Heart left ventricle (tissue), 16 donors: ENCODE measurements around the gene CACNA1G. TPM values are rescaled to one million over a fixed set of nuclear protein-coding genes. Genes with fewer than 3 reads are reported as not detected.

ENCODE experiments used
- ATAC-seq, 4 donors: fragments of 200-7000 bp; cut with Tn5 transposase; one replicate each; pipeline ENCODE4 v1.9.1; 2020 to 2022; ENCODE audit warnings: moderate library complexity in 4 of 4, mild to moderate bottlenecking in 3 of 4, moderate number of reproducible peaks in 1 of 4
- DNase-seq, 5 donors: peaks; one replicate each; pipeline ENCODE4 v3.0.0-alpha.2; 2020
- H3K27ac ChIP-seq, 12 donors: fragments of 200-600 bp; sonication (generic) in 4 of 12; one replicate each; pipeline versions ENCODE4 v1.5.0 to v1.8.0; 2016 to 2022; ENCODE audit warnings: mild to moderate bottlenecking in 2 of 12
- H3K27me3 ChIP-seq, 9 donors: fragments of 200-600 bp; sonication (generic) in 2 of 9; one replicate each; pipeline versions ENCODE4 v1.5.1 to v1.8.0; 2016 to 2022; ENCODE audit warnings: mild to moderate bottlenecking in 3 of 9
- H3K36me3 ChIP-seq, 9 donors: fragments of 200-600 bp; sonication (generic) in 2 of 9; one replicate each; pipeline versions ENCODE4 v1.5.0 to v1.8.0; 2018 to 2022; ENCODE audit warnings: mild to moderate bottlenecking in 2 of 9
- H3K4me1 ChIP-seq, 12 donors: fragments of 200-600 bp; sonication (generic) in 4 of 12; one replicate each; pipeline versions ENCODE4 v1.5.0 to v1.8.0; 2016 to 2022; ENCODE audit warnings: mild to moderate bottlenecking in 3 of 12
- H3K4me3 ChIP-seq, 12 donors: fragments of 200-600 bp; sonication (generic) in 4 of 12; one replicate each; pipeline versions ENCODE4 v1.5.0 to v1.8.0; 2017 to 2022; ENCODE audit warnings: mild to moderate bottlenecking in 9 of 12, moderate library complexity in 4 of 12
- H3K9me3 ChIP-seq, 12 donors: fragments of 200-600 bp; sonication (generic) in 4 of 12; one replicate each; pipeline versions ENCODE4 v1.5.0 to v1.8.0; 2016 to 2022; ENCODE audit warnings: mild to moderate bottlenecking in 1 of 12
- POLR2A ChIP-seq, 2 donors: fragments of 450-650 bp; IDR thresholded peaks; one replicate each; pipeline ENCODE4 v1.6.1; 2017; ENCODE audit warnings: antibody characterized with exemption in 2 of 2, mild to moderate bottlenecking in 2 of 2, moderate library complexity in 2 of 2
- WGBS, 4 donors: extraction: QIAGEN DNeasy Blood & Tissue Kit in 2 of 4; methylation state at CpG; one replicate each; pipeline versions ENCODE4 v1.1.5 to v1.1.7; 2013 to 2018; 5-methylcytosine and 5-hydroxymethylcytosine counted together
- intact Hi-C, 10 donors: fragments of 100-400 bp; cut with DNase I; formaldehyde crosslinking; loops; one replicate each; pipeline versions ENCODE4 v1.11.1 to v1.14.2; 2022
- polyA plus RNA-seq, 2 donors: library from polyadenylated mRNA; stranded (reverse); fragments of 200-250 nt; gene quantifications; one replicate each; pipeline ENCODE4 v1.2.3, GENCODE V29; 2013
- total RNA-seq, 9 donors: library from RNA; depleted of rRNA in 2 of 9; stranded (reverse); fragments of >200 nt in 2 of 9; fragmentation: NEBNext Ultra II Directional in 3 of 9; extraction: Animal tissue kit (Norgen Biotek cat#: 25700) in 3 of 9; gene quantifications; one replicate each; pipeline versions ENCODE4 v1.1.0 to v1.2.4, GENCODE V29; 2016 to 2023
- TF ChIP-seq, protein P1 (sequence below), 12 donors: fragments of 200-600 bp; sonication (generic) in 4 of 12; IDR thresholded peaks; one replicate each; pipeline versions ENCODE4 v1.5.0 to v1.8.0; 2018 to 2022; ENCODE audit warnings: antibody characterized with exemption in 12 of 12, mild to moderate bottlenecking in 5 of 12
- donor health status: ischemic (EF 13 %, LVEDD 7.1; RV severe dilation, severe dysfunction).
- donor health status: healthy with polysubstance abuse.
- donor health status: DM: no; HTN: yes; CAD: no.
- donor health status: DM: no; HTN: no; CAD: no.
- donor health status: ischemic (EF 25% LVEDD 6.9; RV normal size, moderate dysfunction).
- donor health status: ischemic (EF 25% LVEDD 5.7; RV mildly dilated, moderate dysfunction).
- donor health status: healthy.
- donor health status: DM: yes; HTN: yes; CAD: no.
- donor health status: ischemic (EF 35%, LVEDD 5.7; RV mildly dilated, moderate dysfunction).
- donor health status: nonischemic (EF 11% LVEDD 7.7; RV severe dilation, severe dysfunction).
- donor health status: DM: yes; HTN: yes; CAD: no.
- donor health status: PGD.
- donor health status: ischemic (EF 29% LVEDD 5.4; RV normal size, mild dysfunction).
- donor health status: nonischemic (EF 23%, LVEDD 6.1; RV moderate dilation, normal function).

The CACNA1G gene
- total and polyA plus RNA-seq, 11 donors, result 0.02 to 0.48 (median 0.13) TPM; not detected in 1

DNA sequence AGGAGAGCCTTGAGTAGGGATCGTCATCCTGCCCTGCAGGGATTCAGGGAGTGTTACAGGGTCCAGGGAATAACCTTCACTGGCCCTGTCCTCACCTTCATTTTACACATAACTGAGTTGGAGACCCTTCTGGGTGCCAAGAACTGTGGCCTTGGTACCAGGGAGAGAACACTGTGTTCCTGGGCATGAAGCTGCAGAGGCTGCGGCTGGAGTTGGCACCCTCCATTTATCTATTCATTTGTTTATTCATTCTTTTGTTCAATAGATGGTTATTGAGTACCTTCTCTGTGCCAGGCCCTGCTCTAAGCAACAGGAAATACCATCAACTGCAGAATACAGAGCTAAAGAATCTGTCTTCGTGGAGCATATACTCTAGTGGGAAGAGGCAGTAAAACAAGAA, 80.8 kb downstream of the CACNA1G start:
- TF ChIP-seq POLR2A (IDR thresholded peaks at IDR 0.05), result no peak
- TF ChIP-seq, protein P1, sequence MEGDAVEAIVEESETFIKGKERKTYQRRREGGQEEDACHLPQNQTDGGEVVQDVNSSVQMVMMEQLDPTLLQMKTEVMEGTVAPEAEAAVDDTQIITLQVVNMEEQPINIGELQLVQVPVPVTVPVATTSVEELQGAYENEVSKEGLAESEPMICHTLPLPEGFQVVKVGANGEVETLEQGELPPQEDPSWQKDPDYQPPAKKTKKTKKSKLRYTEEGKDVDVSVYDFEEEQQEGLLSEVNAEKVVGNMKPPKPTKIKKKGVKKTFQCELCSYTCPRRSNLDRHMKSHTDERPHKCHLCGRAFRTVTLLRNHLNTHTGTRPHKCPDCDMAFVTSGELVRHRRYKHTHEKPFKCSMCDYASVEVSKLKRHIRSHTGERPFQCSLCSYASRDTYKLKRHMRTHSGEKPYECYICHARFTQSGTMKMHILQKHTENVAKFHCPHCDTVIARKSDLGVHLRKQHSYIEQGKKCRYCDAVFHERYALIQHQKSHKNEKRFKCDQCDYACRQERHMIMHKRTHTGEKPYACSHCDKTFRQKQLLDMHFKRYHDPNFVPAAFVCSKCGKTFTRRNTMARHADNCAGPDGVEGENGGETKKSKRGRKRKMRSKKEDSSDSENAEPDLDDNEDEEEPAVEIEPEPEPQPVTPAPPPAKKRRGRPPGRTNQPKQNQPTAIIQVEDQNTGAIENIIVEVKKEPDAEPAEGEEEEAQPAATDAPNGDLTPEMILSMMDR (IDR thresholded peaks at IDR 0.05), result no peak
- intact Hi-C loops, result no loop called here
- WGBS, 4 donors, result 69 to 89% (median 76%) methylated on average over 3 of the region's 3 CpGs

GRCh38 chr17:50642071-50642721, 81.7 kb downstream of the CACNA1G start:
- no peak for DNase-seq
- ATAC-seq, result no peak
- WGBS, 4 donors, result 87 to 95% (median 92%) methylated on average over 14 to 15 of the region's 15 CpGs
- intact Hi-C loops, result no loop called here
- Histone ChIP-seq H3K27ac (no peak overlapping the region), H3K27me3 (no peaks in the 10 kb centered on the region), H3K9me3 (no peaks in the 10 kb centered on the region), H3K4me3 (no peak overlapping the region), H3K36me3 (no peaks in the 10 kb centered on the region), H3K4me1 (peaks cover 0 to 45% (median 17%) of the 10 kb centered on the region in 12 donors)
- no peak for TF ChIP-seq POLR2A (IDR thresholded peaks at IDR 0.05)
- TF ChIP-seq, protein P1 (IDR thresholded peaks at IDR 0.05), result no peak

More for the DNA sequence above, 80.8 kb downstream of the CACNA1G start:
- H3K9me3 ChIP-seq, result no peaks in the 10 kb centered on the region
- H3K27me3 ChIP-seq, result peaks cover 0 to 6% (median 0%) of the 10 kb centered on the region in 9 donors
- no peak overlapping the region for H3K4me3 ChIP-seq
- H3K36me3 ChIP-seq, result no peaks in the 10 kb centered on the region
- no peak for DNase-seq
- H3K27ac ChIP-seq, result peak overlapping the region in 1 of 12 donors; percentile 77
- H3K4me1 ChIP-seq, result peaks cover 0 to 45% (median 17%) of the 10 kb centered on the region in 12 donors
- ATAC-seq, result no peak

- Histone ChIP-seq H3K27ac (no peak overlapping the region), H3K4me1 (peaks cover 0 to 39% (median 17%) of the 10 kb centered on the region in 12 donors), H3K27me3 (no peaks in the 10 kb centered on the region), H3K4me3 (no peak overlapping the region), H3K36me3 (no peaks in the 10 kb centered on the region), H3K9me3 (no peaks in the 10 kb centered on the region)
- DNase-seq, result no peak
- TF ChIP-seq POLR2A (IDR thresholded peaks at IDR 0.05), result no peak
- TF ChIP-seq, protein P1 (IDR thresholded peaks at IDR 0.05), result no peak
- intact Hi-C loops, result no loop called here
- 90 to 96% (median 92%) methylated on average over 8 to 10 of the region's 10 CpGs for WGBS, 4 donors
- ATAC-seq, result no peak
These were observed 82.5 kb downstream of the CACNA1G start for GRCh38 chr17:50642722-50643656.
